HAP-1 (cell line): ENCODE measurements around the gene LMCD1.

Experiments used
- DNase-seq, 2 experiments: peaks; one replicate each; pipeline ENCODE4 v3.0.0-alpha.2; 2016 to 2020; ENCODE audit warnings: low spot score in 2 of 2
- H3K27me3 ChIP-seq: fragments of 250-450 bp; sonication (Bioruptor Pico); 2 replicates; pipeline ENCODE4 v1.5.1; 2020; ENCODE audit warnings: low read depth, mild to moderate bottlenecking, moderate library complexity
- H3K36me3 ChIP-seq: fragments of 250-450 bp; sonication (Bioruptor Pico); replicated peaks from 2 replicates; pipeline ENCODE4 v1.5.1; 2020; ENCODE audit warnings: mild to moderate bottlenecking
- H3K4me1 ChIP-seq: fragments of 250-450 bp; sonication (Bioruptor Pico); 2 replicates; pipeline ENCODE4 v1.5.1; 2020; ENCODE audit warnings: mild to moderate bottlenecking
- H3K4me3 ChIP-seq: fragments of 250-450 bp; sonication (Bioruptor Pico); 2 replicates; pipeline ENCODE4 v1.5.1; 2020; ENCODE audit warnings: mild to moderate bottlenecking, moderate library complexity
- H3K9me3 ChIP-seq: fragments of 250-450 bp; sonication (Bioruptor Pico); 2 replicates; pipeline ENCODE4 v1.5.1; 2020; ENCODE audit warnings: mild to moderate bottlenecking, moderate library complexity
- in situ Hi-C: fragments of 300-500 bp; cut with MboI; formaldehyde crosslinking; loops from 3 replicates; pipeline ENCODE4 v1.14.3; 2020; ENCODE audit warnings: low sequenced_read_pairs, inconsistent platforms, mixed read lengths

Gene LMCD1

DNA sequence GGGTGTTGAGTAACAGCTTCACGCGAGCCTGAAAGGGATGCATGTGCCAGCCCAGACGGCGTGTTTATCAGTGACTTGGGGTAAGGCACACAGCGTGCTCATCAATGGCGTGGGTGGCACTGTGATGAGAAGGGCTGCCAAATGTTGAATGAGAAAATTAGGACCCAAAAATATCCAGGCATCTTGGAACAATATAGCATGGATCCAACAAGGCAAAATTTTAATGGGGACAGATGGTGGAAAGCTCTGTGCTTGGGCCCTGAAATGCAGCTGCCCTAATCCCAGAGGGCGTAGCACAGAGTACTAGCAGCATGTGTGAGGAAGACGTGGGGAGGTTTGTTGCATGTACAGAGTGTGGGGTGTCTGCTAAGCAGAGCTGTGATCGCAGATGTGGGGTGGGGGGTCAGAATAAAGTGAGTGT lies 94.1 kb downstream of the LMCD1 start:
- DNase-seq = no peak
- Histone ChIP-seq H3K27me3 (peaks cover 3% of the 10 kb centered on the region; the same call in 1 of the 2 replicates), H3K4me3 (no peak overlapping the region), H3K9me3 (no peaks in the 10 kb centered on the region), H3K36me3 (no peaks in the 10 kb centered on the region), H3K4me1 (no peaks in the 10 kb centered on the region)
- in situ Hi-C loops = no loop called here

DNA sequence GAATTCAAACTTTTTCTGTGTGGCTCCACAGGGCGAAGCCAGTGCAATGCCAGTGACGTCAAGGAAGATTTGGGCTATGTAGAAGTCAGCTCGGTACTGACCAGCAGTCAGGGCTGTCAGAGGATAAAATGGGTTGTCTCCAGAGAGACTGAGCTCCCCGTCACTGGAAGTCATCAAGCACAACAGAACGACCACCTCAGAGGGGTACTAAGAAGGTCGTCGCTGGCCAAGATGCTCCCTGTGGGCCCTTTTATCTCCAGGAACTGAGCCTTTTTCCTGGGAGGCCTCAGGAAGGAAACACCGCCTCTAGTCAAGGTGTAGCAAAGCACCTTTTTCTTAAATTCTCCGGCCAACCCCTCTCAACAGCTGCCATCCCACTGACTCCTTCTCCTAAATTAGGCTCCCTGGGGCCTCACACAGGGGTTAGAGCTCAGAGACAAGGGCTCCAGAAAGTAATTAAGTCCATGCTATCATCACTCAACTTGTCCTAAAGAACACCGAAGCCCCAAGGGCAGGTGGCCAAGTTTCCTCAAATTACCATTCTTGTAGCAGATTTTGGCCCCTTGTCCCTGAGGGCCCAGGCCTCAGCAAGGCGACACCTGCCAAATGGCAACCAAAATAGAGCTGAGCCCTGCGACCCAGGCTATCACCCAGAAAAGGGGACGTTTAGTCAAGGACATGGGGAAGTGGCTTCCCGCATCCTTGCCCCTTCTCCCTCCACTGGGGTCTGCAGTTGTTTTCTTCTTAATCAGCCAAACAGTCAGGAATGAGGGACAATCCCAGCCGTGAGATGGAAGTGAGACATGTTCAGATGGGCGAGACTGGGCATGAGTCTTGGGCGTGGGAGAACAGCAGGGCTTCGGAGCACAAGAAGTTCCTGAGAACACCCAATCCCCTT lies 94.9 kb downstream of the LMCD1 start:
- DNase-seq = no peak
- Histone ChIP-seq H3K4me1 (no peaks in the 10 kb centered on the region), H3K36me3 (no peaks in the 10 kb centered on the region), H3K4me3 (no peak overlapping the region), H3K27me3 (peaks cover 3% of the 10 kb centered on the region; the same call in 1 of the 2 replicates), H3K9me3 (no peaks in the 10 kb centered on the region)
- in situ Hi-C loops = no loop called here

DNA sequence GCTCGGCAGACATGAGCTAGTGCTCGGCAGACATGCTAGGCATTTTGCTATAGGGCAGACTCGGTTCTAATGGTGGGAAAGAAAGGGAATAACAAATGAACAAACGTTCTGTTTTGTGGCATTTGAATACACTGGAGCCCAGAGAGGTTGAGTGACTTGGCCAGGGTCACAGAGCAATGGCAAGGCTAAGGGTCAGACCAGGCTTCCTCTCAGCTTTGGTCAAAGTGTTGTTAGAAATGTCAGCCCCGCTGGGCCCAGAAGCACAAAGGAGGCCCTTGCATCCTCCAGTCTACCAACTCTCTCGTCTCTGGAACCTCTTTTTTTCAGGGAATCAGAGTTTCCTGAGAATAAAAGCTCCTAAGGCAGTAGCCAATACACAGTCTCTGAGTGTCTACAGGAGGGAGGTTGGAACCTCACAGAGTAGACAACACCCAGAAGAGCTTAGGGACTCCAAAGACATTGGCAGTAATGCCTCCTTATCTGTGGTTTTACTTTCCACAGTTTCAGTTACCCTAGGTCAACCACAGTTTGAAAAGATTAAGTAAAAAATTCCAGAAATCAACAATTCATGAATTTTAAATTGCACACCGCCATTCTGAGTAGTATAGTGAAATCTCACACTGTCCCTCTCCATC lies 95.7 kb downstream of the LMCD1 start:
- H3K27me3 ChIP-seq = peaks cover 3% of the 10 kb centered on the region; the same call in 1 of the 2 replicates
- no peaks in the 10 kb centered on the region for H3K36me3 ChIP-seq
- no peaks in the 10 kb centered on the region for H3K9me3 ChIP-seq
- in situ Hi-C loops = no loop called here
- no peak for DNase-seq
- H3K4me3 ChIP-seq = no peak overlapping the region
- H3K4me1 ChIP-seq = no peaks in the 10 kb centered on the region

DNA sequence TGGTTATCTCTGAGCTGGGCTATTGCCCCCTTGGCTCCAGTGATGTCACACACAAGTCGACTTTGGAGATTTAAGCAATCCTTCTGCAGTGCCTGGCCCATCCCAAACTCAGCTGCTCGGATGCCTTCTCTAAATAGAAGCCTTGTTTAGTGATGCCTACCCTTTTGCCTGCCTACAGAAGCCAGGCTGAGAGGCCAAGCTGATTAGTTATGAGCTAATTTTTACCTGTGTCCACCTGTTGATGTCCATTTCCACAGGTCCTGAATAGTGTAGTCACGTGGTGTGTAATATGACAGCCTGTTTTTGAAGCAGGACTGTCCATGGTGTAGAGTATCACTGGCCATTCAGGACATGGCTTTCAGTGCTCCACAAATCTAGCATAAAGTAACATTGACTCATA lies 97.5 kb downstream of the LMCD1 start:
- Histone ChIP-seq H3K27me3 (peaks cover 3% of the 10 kb centered on the region; the same call in 1 of the 2 replicates), H3K4me1 (no peaks in the 10 kb centered on the region), H3K9me3 (no peaks in the 10 kb centered on the region), H3K4me3 (no peak overlapping the region), H3K36me3 (no peaks in the 10 kb centered on the region)
- no peak for DNase-seq
- in situ Hi-C loops = no loop called here

DNA sequence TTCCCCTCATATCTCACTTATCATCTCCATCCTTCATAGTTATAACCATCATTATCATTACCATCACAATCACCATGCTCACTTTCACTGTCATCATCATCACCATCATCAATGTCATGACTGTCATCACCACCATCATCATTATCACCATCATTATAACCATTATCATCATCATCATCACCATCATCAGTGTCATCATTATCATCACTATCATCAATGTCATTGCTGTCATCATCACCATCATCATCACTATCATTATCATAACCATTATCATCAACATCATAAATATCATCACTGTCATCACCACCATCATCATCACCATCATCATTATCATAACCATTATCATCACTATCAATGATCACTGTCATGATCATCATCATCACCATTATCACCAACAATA lies 98.8 kb downstream of the LMCD1 start:
- no peaks in the 10 kb centered on the region for H3K4me1 ChIP-seq
- in situ Hi-C loops = no loop called here
- no peaks in the 10 kb centered on the region for H3K9me3 ChIP-seq

DNA sequence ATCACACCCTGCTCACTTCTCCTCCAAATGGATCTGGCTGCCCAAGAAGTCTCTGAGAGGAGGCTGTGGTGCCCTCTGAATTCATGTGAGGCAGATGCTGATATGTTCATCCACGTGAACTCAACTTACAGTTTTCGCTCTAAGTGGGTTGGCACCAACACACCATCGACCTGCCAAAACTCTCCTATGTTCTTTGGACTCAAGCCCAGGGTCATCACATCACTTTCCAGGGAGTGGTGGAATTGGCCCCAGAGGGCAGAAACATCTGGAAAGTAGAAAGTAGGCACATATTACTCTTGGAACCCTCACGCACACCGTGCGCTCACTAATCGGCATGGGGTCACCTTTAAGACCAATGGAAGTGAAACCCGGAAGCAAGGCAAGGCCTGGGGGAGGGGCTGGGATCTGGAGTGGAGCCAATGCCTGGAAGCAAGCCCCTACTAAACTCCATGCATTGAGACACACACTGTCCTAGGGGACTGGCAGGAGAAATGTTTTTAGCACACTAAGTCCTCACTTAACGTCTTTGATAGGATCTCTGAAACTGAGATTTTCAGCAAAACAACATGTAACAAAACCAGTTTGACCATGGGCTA lies 101.6 kb downstream of the LMCD1 start:
- in situ Hi-C loops = no loop called here
- no peak for DNase-seq
- peaks cover 3% of the 10 kb centered on the region; the same call in 1 of the 2 replicates for H3K27me3 ChIP-seq

More for the DNA sequence above, 98.8 kb downstream of the LMCD1 start:
- DNase-seq = no peak
- Histone ChIP-seq H3K27me3 (peaks cover 3% of the 10 kb centered on the region; the same call in 1 of the 2 replicates), H3K4me3 (no peak overlapping the region), H3K36me3 (no peaks in the 10 kb centered on the region)

DNA sequence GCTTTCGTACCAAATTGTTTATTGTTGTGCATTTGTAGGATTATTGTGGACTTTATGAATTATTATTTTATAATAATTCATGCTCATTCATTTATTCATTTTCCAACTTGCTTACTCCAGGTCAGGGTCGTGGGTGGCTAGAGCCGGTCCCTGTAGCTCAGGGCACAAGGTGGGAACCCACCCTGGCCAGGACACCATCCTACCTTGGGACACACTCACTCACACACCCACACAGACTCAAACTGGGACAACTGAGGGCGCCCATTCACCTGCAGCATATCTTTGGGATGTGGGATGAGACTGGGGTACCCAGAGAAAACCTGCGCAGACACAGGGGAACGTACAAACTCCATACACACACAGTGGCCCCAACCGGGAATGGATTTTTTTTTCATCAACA lies 102.4 kb downstream of the LMCD1 start:
- H3K4me3 ChIP-seq = no peak overlapping the region
- no peaks in the 10 kb centered on the region for H3K9me3 ChIP-seq
- H3K4me1 ChIP-seq = no peaks in the 10 kb centered on the region
- H3K36me3 ChIP-seq = no peaks in the 10 kb centered on the region
- in situ Hi-C loops = no loop called here
- peaks cover 3% of the 10 kb centered on the region; the same call in 1 of the 2 replicates for H3K27me3 ChIP-seq
- DNase-seq = no peak

More for the DNA sequence above, 101.6 kb downstream of the LMCD1 start:
- no peaks in the 10 kb centered on the region for H3K36me3 ChIP-seq
- no peaks in the 10 kb centered on the region for H3K4me1 ChIP-seq
- H3K9me3 ChIP-seq = no peaks in the 10 kb centered on the region
- H3K4me3 ChIP-seq = no peak overlapping the region

DNA sequence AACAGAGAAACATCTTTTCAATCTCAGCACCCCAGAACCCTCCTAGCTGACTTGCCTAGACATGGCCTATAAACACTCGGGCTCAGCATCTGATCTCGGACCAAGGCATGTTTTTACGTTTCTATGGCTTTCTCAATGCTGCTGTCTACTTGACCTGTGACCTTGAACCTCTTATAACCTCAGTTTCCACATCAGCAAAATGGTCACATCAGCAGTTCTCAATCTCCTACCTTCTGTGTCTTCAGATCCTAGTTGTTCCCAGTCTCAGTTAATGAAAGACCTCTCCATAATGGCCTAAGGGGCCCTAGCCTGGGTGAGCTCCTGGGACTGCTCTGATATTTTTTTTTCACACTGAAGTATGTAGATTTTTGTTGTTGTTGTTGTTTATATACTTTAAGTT lies 103.4 kb downstream of the LMCD1 start:
- Histone ChIP-seq H3K36me3 (no peaks in the 10 kb centered on the region), H3K4me3 (no peak overlapping the region), H3K9me3 (no peaks in the 10 kb centered on the region), H3K27me3 (peaks cover 3% of the 10 kb centered on the region; the same call in 1 of the 2 replicates), H3K4me1 (no peaks in the 10 kb centered on the region)
- DNase-seq = no peak
- in situ Hi-C loops = no loop called here

DNA sequence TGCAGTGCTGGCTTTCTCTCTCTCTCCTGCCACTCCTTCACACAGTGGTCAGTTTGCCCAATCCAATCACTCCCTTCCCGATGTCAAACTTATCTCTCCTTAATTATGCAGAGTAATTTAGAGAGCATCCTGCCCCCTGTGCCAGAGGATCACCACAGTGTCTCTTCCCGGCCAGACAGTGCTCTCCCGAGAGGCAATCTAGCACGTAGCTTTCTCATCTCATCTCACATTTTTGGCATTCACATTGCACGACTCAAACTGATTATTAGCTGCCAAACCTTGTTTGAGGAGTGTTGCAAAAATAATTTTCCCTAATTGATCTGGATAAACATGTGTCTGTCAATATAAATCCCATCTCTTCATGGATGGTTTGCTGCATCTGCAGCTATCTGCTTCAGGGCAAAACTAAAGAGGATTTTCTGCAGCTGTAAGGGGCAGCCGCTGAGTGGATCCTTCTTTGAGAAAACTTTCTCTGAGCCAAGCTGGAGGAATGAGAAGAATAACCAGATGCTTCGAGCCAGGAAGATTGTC lies 105.1 kb downstream of the LMCD1 start:
- Histone ChIP-seq H3K27me3 (no peaks in the 10 kb centered on the region), H3K36me3 (no peaks in the 10 kb centered on the region), H3K9me3 (no peaks in the 10 kb centered on the region), H3K4me1 (no peaks in the 10 kb centered on the region), H3K4me3 (no peak overlapping the region)
- DNase-seq = no peak
- in situ Hi-C loops = no loop called here

DNA sequence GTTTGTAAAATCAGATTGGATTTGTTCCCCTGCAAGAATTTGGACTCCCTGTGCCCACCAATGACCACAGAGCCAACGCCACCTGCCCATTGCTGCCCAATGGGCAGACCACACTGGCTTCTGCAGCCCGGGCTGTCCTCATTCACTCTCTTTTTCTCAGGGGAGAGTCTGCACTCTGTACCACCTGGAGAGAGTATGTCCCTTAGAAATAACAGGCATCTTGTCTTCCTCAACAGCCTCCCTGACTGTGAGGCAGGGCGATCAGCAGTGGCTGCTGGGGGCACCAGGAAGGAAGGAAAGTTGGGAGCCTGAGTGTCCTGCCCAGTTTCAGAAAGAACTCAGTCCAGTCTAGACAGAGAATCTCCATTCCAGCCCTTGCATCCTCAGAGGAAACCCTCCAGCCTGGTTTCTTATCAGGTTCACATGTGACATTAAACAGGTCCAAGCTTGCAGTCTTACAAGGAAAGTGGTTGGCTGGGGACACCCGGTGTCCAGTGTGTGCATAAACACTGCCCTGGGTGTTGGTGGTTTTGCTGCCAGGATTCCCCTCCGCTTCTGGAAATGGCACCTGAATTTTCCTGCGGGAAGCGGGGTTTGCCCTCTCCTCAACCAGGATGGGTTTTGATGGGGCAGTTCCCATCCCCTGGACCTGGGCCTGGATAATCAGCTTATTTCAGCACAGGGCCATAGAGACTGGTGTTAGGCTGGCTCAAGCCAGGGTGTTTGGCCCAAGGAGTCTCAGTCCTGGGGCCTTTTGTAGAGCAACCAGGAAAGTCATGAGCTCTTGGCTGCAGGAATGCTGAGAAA lies 105.8 kb downstream of the LMCD1 start:
- H3K27me3 ChIP-seq = no peaks in the 10 kb centered on the region
- no peaks in the 10 kb centered on the region for H3K36me3 ChIP-seq
- H3K4me3 ChIP-seq = no peak overlapping the region
- H3K9me3 ChIP-seq = no peaks in the 10 kb centered on the region
- no peak for DNase-seq
- in situ Hi-C loops = no loop called here
- H3K4me1 ChIP-seq = no peaks in the 10 kb centered on the region

DNA sequence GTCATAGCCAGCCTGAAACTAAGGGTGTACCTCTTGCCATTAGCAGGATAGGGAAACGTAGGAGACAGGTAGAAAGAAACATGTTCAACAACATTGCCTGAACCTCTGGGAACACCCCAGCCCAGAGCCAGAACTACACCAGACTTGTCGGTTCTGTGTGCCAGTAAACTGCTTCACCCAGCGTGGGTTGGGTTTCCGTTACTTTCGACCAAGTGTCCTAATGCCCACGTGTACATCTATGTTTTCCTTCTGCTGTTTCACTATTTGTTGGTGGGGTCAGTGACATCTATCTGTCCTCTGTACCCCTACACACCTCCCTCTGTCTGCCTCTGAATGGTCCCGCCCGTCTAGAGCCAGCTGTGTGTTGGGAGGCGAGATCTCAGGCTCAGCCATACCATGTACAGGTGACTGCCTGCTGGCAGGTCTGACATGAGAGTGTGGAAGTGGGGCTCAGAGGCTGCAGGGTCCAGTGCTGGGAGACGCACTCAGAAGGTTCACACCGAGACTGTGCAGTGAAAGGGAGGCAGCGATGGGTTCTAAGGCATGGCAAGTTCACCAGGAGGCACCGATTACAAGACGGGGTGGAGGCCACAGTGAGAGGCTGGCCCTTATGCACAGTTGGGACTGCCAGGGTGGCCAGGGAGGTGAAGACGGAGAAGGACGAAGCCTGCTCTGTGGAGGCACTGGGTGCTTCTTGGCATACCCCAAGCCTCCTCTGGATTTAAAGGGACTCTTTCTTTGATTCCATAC lies 106.6 kb downstream of the LMCD1 start:
- H3K36me3 ChIP-seq = no peaks in the 10 kb centered on the region
- no peaks in the 10 kb centered on the region for H3K27me3 ChIP-seq
- no peaks in the 10 kb centered on the region for H3K9me3 ChIP-seq
- no peak overlapping the region for H3K4me3 ChIP-seq
- H3K4me1 ChIP-seq = no peaks in the 10 kb centered on the region
- in situ Hi-C loops = no loop called here
- no peak for DNase-seq

DNA sequence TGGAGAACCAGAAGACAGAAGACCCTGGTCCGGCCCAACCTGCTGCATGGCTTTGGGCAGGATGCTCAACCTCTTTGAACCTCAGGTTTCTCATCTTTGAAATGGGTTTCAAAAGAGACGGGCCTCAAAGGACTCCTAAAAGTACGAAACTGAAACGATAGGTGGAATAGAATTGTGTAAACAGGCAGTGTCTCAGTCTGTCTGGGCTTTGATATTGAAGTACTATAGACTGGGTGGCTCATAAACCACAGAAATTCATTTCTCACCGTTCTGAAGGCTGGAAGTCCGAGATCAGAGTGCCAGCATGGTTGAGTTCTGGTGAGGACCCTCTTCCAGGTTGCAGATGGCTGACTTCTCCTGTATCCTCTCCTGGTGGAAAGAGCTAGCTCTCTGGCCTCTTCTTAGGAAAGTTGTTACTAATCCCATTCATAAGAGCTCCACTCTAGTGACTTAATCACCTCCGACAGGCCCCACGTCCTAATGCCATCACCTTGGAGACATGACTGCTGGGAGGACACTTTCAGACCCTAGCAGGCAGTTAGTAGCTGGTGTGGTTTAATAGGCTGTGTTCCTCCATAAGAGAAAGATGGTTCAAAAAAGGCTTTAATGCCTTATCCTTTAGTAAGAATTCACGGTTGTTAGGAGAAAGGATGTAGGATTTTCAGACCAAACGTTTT lies 107.3 kb downstream of the LMCD1 start:
- DNase-seq = no peak
- no peaks in the 10 kb centered on the region for H3K4me1 ChIP-seq
- no peaks in the 10 kb centered on the region for H3K9me3 ChIP-seq
- H3K27me3 ChIP-seq = no peaks in the 10 kb centered on the region
- in situ Hi-C loops = no loop called here
- H3K36me3 ChIP-seq = no peaks in the 10 kb centered on the region
- H3K4me3 ChIP-seq = no peak overlapping the region
